ENCODE results near the gene NELFCD.
"Not testable (repeated sequence)": the region's sequence is repeated elsewhere in the genome, so short reads cannot be mapped to it uniquely, and the experiment has no call there.

The NELFCD gene

DNA sequence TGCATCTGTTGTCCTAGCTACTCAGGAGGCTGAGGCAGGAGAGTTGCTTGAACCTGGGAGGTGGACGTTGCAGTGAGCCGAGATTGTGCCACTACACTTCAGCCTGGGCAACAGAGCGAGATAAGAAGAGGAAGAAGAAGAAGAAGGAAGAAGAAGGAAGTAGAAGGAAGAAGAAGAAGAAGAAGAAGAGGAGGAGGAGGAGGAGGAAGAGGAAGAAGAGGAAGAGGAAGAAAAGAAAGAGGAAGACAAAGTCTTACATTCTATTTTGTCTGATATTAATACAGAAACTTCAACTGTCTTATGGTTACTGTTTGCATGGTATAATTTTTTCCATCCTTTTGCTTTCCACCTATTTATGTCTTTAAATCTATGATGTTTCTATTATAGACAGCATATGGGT lies 7.2 kb upstream of the NELFCD start:
- DNase-seq: no peak

GRCh38 chr20:58975353-58975752 lies 5.7 kb upstream of the NELFCD start:
- DNase-seq: no peak

- no peak for DNase-seq
These were observed 4.9 kb upstream of the NELFCD start for GRCh38 chr20:58976061-58976730.

DNA sequence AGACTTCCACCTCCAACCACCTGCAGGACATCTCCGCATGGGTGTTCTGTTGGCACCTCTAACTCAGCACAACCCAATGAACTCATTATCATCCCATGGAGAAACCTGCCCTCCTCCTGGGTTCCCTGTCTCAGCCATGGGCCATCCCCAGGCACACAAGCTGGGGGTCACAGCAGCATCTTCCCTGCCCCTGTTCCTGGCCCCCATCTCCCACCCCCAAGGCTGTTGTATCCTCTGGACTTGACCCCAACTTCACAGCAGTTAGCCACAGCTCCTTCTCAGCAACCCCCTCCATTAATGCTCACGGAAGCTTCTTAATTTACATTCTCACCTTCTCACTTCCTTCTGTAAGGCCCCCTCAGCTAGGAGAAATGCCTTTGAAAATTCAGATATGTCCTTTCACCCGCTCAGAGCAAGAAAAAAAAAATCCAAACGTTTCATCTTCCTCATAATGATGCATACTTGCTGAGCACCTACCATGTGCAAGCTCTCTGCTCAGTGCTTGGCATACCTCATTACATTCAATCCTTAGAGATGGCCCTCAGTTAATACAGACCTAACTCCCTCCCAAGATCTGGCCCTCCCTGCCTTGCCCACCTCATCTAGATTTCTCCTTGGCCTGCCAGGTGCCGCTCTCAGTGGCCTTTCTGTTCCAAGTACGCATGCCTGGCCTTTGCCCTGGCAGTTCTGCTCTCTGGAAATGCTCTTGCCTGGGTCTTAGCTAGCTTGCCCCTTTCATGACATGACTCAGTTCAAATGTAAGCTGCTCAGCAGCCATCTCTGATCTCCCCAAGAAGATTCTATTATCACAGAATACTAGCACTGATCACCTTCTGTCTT lies 2.5 kb upstream of the NELFCD start:
- no peak for DNase-seq

DNA sequence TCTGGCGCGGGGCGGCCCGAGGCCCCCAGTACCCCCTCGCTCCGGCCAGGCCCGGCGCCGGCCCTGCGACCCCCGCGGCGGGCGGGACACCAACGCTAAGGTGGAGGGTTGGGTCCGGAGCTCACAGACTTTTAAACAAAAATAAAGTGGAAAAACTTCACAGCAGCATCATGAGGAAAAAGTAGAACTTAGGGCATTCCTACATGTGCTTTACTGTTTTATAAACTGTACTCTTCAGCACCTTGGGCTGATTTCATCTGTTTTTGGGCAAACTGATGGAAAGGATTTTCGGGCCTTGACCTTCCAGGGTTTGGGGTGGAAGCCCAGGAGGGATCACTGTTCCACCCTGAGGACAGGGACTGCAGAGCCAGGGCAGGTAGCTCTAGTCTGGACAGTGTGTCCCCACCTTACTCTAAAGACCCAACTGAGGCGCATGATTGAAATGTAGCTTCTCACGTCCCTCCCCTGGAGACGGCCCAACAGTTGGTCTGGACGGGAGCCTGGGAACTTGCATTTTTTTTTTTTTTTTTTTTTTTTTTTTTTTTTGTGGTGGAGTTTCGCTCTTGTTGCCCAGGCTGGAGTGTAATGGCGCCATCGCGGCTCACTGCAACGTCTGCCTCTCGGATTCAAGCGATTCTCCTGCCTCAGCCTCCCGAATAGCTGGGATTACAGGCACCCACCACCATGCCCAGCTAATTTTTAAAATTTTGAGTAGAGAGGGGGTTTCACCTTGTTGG lies 740 bp downstream of the NELFCD start:
- peak in 1 of 2 donors; percentile 10 for DNase-seq

DNA sequence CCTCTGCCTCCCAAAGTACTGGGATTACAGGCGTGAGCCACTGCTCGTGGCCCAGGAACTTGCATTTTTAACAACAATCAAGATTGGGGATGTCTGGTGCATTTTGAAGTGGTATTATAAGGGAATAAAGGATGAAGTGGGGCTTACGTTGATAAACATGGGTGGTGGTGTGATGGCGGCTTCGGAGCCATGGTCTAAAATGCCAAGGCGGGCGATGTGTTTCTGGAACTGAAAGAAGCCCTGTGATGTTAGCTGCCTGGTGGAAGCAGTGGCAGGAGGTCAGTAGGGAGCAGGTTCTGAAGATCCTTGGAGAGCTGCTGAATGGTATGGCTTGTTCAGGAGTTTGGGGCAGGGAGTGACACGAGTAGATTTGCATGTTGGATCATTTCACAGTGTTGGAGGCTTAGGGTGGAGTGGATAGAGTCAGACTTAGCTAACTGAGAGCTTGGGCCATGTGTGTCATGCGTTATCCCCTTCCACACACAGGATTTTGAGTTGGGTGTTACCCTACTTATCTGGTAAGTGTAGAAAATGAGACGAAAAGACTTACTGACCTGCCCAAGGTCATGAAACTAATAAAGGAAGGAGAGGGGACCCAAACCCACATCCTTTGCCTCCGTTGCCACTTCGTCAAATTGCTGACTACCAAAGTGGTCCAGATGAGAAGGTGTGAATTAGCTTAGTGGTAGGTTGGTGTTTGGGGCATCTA lies 1.5 kb downstream of the NELFCD start:
- DNase-seq: peak; percentile 20 to 60

DNA sequence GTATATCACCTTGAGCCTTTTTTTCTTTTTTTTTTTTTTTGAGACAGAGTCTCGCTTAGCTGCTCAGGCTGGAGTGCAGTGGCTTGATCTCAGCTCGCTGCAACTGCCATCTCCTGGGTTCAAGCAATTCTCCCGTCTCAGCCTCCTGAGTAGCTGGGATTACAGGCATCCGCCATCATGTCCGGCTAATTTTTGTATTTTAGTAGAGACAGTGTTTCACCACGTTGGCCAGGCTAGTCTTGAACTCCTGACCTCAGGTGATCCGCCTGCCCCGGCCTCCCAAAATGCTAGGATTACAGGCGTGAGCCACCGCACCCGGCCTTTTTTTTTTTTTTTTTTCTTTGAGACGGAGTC lies 2.0 kb downstream of the NELFCD start:
- DNase-seq: not testable (repeated sequence)

DNA sequence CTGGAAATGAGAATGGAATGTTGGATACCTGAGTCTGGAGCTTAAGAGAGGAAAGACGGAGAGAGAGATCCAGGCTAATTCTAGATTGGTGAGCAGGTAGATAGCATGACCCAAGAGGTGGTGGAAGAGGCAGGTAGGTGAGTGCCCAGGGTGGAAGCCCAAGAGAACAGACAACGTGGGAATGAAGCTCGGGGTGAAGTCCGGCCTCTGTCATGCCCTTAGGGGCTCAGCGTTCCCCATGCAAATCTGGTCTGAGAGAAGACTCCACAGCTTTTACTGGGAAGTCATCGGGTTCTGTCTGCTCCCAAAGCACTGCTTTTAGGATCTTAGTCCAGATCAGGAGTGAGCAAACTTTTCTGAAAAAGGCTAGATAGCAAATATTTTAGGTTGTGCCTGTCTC lies 3.6 kb downstream of the NELFCD start:
- DNase-seq: no peak

DNA sequence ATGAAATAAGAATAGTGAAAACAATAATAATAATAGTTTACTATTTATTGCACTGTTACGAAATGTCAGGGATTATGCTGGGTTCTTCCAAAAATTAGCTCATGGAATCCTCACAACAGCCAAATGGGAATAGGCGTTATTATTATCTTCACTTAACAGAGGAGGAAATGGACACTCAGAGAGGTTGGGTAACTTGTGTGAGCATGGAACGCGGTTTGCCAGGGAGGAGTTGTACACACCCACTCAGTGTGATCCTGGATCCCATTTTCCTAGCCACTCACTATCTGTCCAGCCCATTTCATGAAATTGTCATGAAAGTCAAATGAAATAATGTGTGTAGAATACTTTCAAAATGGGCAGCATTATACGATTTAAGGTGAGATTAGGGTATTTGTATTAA lies 4.6 kb downstream of the NELFCD start:
- no peak for DNase-seq

GRCh38 chr20:58986286-58986967 lies 5.4 kb downstream of the NELFCD start:
- no peak for DNase-seq

DNA sequence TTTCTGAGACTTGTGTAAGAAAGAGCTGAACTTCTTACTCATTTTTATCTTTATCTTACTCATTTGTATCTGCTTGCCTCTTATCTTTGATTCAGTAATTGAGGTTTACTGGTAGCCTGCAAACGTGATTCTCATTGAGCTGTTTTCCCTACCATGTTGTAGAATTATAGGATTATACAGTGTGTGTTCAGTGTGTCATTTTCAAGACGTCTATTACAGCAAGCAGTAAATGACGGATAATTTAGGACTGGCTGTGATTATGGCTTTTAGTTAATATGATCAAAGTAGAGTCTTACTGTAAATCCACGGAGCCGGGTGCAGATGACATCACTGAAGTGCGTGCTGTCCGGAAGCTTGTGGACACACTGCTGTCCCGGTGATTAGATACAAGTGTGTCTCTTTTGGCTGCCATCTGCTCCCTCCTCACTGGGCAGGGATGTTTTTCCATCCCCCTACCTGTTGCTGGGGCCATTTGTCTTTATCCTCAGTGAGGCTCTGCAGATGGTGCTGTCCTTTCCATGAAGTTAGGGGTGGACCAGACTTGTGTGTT lies 6.0 kb downstream of the NELFCD start:
- no peak for DNase-seq

- DNase-seq: no peak
These were observed 6.9 kb downstream of the NELFCD start for GRCh38 chr20:58987790-58988564.

- no peak for DNase-seq
These were observed 7.5 kb downstream of the NELFCD start for GRCh38 chr20:58988565-58988882.

DNA sequence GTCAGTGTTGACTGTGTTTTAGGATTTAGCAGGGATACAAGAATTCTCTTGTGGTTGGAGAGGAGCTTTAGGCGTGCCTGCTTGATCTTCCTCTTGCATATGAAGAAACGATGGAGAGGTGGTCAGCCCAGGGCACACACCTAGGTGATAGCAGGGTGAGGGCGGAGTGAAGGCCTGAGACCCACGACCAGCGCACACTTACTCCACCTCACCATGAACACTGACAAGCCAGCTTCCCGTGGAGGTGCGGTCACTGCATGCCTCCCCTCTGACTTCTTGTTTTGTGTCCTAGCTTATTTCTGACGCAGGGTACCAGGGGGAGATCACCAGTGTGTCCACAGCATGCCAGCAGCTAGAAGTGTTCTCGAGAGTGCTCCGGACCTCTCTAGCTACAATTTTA lies 8.1 kb downstream of the NELFCD start:
- no peak for DNase-seq

DNA sequence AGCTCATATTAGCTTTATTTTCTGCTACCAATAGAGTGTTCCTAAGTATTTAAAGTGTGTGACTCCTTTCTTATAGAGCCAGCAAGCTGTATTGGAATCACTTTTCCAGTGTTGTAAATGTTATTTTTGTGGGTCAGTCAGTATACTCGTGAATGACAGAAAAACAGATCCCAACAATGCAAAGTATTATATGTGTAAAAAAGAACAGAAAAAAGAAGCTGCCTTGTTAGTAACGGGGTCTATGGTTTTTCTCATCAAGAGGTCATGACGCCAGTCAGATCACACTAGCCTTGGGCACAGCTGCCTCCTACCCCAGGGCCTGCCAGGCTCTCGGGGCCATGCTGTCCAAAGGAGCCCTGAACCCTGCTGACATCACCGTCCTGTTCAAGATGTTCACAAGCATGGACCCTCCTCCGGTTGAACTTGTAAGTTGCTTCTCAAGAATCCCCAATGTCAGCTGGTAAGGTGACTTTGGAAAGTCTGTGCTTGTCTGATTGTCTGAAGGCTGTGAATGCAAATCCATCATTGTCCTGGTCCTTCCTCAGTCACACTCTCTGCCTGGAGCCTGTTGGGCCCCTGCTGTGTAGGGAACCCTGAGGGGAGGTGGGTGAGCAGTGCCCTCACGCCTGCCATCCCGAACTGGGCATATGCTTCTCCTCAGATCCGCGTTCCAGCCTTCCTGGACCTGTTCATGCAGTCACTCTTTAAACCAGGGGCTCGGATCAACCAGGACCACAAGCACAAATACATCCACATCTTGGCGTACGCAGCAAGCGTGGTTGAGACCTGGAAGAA lies 9.8 kb downstream of the NELFCD start:
- DNase-seq: no peak

- DNase-seq: no peak
These were observed 10.7 kb downstream of the NELFCD start for GRCh38 chr20:58991715-58992114.

DNA sequence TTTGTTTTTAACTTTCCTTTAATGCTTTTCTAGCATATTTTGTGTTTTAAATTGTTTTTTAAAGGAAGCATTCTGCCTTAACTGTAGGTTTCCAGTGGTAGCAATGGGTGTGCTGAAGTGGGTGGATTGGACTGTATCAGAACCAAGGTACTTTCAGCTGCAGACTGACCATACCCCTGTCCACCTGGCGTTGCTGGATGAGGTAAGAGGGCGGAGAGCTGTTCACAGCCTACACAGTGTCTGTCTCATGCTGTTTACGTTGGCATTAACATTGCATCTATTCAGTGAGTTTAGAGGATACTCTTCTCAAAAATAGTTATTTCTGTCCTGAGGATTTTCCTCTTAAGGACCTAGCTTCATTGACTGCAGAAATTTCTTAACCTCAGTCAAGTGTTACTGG lies 11.9 kb downstream of the NELFCD start:
- no peak for DNase-seq

- DNase-seq: no peak
These were observed 12.5 kb downstream of the NELFCD start for GRCh38 chr20:58993332-58994248.

- no peak for DNase-seq
These were observed 13.5 kb downstream of the NELFCD start for GRCh38 chr20:58994390-58995159.
